ENCODE measurements around the gene OR6N1.

GRCh38 chr1:158735848-158736247, 36.1 kb downstream of the OR6N1 start:
- TF ChIP-seq CTCF (IDR thresholded peaks at IDR 0.05) (no peak), ZFX (IDR thresholded peaks at IDR 0.05; ENCODE audit: borderline replicate concordance) (no peak)

Measured in 22Rv1 (cell line).